AG08395 (cell line): Measurements from ENCODE around the gene KRTDAP.
A peak's percentile ranks its signal among the peaks of the same experiment; 100 is the strongest.

ENCODE experiments used
- DNase-seq: peaks from one replicate; pipeline ENCODE4 v3.0.0; 2012; ENCODE audit warnings: mixed read lengths, low spot score

KRTDAP gene

GRCh38 chr19:35490364-35490763, at the start of gene KRTDAP:
Gene KRTDAP, minus strand, starts transcription at chr19:35490464. Its CDS starts 22 bp downstream, at chr19:35490442.
- no peak for DNase-seq

GRCh38 chr19:35539850-35540249, 49.6 kb upstream of the KRTDAP start:
- DNase-seq = no peak

GRCh38 chr19:35539314-35539713, 49.0 kb upstream of the KRTDAP start:
- DNase-seq = no peak

GRCh38 chr19:35534803-35535480, 44.7 kb upstream of the KRTDAP start:
- DNase-seq = no peak

GRCh38 chr19:35533822-35534392, 43.6 kb upstream of the KRTDAP start:
- peak; percentile 31 for DNase-seq

GRCh38 chr19:35533201-35533821, 43.0 kb upstream of the KRTDAP start, which contains the start of gene GAPDHS:
Gene GAPDHS, plus strand, starts transcription at chr19:35533456. Its CDS starts 72 bp downstream, at chr19:35533528.
- DNase-seq = no peak

DNA sequence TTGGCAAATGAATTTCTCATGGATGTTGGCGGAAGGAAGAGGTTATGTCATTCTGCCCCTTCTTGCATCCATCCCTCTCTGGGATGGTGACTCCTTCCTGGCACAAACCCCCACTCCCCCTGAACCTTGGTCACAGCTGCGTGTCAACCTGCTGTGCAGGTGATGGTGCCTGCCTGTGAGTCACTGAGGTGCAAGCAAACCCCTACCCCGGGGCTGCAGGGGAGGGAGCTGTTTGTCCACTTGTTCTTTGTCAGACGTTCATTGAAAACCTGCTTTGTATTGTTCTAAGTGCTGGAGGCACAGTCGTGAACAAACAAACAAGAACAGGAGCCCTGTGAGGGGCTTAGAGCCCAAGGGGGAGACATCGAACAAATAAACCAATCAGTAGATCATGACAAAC, 41.0 kb upstream of the KRTDAP start:
- no peak for DNase-seq

DNA sequence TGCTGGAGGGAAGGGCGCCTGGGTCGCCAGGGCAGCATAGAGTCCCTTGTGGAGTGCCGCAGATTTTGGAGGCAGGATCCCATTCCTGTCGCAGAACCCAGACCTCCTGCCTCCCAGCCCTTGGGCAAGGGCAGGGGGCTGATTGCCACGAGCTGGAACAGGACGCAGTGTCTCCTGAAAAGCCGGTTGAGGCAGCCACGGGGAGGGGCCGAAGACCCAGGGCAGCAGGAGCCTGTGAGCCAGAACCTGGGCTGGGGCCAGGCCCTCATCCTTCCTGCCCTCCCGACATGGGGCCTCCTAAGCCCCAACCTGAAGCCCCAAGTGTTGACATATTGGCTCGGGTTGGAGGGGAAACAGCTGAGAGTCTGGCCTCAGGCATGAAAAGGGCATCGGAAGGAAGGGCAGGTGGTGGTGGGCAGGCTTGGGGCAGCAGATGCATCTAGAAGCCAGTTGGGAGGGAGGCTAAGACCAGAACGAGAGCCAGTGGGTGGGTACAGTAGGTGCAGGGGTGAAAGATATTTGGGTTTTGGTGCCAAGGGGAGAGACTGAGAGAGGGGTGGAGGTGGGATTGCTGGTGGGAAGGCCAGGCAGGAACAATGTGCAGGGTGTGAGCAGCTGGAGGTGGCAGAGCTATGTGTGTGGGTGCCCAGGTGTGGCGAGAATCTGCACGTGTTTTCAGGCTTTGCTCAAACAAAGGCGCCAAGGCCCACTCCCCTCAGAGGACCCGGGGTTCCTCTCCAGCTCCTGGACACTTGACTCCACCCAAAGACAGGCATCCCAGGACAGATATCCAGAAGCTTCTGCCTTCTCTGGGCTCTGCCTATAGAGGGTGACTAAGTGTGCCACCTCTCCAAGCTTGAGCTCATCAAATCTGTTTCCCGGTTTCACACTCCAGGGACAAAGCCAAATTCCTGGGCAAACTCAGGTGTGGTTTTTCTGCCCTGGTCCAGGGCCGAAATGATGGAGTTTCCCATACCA, 39.3 kb upstream of the KRTDAP start:
- no peak for DNase-seq

GRCh38 chr19:35528218-35529038, 38.2 kb upstream of the KRTDAP start, which contains the start of gene SBSN:
Gene SBSN, minus strand, starts transcription at chr19:35528311. Its CDS starts 30 bp downstream, at chr19:35528281.
- peak; percentile 84 for DNase-seq

- no peak for DNase-seq
Measured at GRCh38 chr19:35525873-35526272, 35.6 kb upstream of the KRTDAP start.

DNA sequence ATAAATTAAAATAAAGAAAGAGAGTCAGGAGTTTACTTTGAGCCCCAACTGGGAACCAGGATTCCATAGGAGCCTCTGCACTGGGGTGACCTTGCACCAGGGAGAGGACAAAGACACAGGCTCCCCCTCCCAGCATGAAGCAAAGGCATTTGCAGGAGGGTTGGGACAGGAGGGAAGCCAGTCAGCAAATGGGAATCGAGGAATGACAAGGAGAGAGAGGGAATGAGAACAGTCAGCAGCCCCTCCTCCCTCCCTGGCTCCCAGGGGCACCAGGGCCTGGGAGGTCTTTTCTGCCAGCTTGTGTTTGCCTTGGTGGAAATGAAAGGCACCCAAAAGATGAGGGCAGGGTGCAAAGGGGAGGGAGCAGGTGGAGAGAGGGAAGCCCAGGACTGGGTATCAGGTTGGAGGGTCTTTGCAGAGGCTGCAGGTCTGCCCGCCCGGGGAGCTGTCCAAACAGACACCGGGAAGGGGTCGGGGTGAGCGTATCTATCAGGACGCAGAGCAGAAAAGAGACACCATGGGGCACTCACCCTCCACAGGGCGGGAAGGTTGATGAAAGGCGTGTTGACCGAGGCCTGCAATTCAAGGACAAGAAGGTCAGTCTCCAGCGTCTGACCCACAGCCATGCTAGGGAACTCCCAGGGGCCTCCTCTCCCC, 34.0 kb upstream of the KRTDAP start:
- no peak for DNase-seq

DNA sequence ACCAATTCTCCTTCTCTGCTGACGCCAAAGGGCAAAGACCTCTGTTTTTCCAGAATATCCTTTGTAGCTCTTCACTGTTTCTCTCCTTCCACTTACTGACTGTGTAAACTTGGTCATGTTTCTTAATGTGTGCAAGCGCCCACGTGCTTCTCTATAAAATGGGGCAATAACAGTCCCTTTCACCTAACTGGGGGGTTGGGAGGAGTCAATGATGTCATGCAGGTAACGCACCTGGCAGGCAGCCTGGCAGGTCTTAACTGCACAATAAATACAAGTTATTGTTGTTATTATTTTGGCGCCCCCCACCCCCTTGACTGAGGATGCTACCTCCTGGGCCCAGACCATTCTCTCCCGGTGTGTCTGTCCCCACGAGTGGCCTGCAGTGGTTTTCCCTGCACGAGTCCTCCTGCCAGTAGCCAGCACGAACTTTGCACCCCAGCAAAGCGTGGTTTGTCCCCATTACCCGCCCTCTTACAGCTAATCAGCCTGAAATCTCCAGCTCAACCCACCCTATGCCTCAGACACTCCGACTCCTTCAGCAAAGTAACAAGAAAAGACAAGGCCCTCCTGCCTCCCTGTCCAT, 32.6 kb upstream of the KRTDAP start:
- DNase-seq = no peak

DNA sequence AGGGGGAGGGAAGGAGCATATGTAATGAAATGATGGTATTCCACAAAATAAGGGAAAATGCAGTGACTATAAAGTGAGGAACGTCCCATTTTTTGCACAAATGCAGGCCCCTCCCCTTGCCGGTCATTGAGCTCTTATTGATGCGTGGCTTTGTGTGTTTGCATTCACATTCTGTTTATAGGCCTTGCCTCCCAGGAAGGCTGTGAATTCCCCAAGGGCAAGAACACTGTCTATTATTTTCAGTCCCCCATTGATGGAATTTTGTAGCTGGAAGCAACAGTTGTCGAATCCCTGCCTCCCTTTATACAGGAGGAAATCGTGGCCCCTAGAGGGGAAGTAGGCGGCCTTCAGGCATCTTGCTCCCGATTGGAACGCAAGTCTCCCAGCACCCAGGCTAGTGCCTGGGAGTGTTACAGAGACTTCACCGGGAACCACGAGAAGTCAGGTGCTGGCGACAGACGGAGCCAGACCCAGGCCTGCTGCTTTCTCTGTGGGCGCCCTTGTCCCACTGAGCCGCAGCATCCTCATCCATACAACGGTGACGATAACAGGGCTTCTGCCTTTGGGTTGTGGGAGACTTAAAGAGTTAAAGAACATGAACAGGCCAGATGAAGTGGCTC, 31.0 kb upstream of the KRTDAP start:
- no peak for DNase-seq

DNA sequence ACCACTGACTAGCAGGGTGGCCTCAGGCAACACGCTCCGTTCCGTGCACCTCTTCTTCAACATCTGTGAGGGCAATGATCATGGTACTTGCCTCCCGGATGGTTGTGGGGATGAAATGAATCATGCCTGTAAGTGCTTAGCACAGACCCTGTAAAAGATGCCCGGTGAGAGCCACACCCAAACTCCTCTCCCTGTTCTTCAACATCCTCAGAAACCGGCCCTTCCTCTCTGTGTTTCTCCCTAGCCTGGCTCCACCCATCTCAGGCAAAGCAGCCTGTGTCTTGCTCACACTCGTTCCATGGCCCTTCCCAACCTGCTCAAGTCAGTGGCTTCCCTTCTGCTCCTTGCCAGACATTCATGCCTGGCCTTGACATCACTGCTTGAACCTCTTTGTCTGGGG, 29.0 kb upstream of the KRTDAP start:
- peak; percentile 46 for DNase-seq

DNA sequence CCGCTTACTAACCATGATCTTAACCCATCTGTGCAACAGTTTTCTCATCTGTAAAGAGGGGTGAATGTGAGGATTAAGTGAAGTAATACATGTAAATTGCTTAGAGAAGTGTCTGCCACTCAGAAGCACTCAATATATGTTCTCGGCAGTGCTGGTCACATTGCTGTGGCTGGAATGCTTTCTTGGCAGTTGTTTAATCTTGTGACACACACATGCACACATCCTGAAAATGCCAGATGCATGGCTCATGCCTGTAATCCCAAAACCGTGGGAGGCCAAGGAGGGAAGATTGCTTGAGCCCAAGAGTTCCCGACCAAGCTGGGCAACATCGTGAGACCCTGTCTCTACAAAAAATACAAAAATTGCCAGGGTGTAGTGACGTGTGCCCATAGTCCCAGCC, 28.0 kb upstream of the KRTDAP start:
- peak; percentile 93 for DNase-seq

GRCh38 chr19:35517342-35517741, 27.1 kb upstream of the KRTDAP start:
- no peak for DNase-seq

GRCh38 chr19:35516310-35516709, 26.0 kb upstream of the KRTDAP start:
- no peak for DNase-seq

DNA sequence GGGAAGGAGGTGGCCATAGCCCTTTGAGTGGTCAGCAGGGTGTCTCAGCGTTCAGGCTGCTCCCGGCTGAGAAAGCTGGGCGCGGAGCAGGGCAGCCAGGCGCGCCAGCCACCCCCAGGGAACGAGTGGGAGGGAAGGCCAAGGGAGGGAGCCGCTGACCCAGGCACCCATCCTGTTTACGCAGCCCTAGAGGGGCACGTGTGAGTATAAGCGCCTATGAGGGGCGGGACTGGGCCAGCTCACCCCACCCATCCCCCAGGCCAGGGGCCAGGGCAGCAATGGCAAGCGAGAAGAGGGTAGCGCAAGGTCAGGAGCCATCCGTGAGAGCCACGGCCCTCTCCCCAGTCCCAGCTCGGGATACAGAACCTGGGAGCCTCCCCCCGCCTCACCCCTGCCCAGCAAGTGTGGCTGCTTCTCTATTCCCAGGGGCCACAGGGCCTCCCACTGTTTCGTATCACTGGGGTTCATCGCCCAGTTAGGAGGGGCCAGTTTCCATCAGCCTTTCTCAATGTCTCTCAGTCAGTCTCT, 24.1 kb upstream of the KRTDAP start:
- DNase-seq = no peak

GRCh38 chr19:35513628-35514281, 23.5 kb upstream of the KRTDAP start, which contains the start of gene DMKN:
Gene DMKN, minus strand, starts transcription at chr19:35513649. Its CDS starts 174 bp downstream, at chr19:35513475.
- peak; percentile 80 for DNase-seq
